MM.1S (cell line): ENCODE results near the gene SPOCK3.

Experiments
- DNase-seq: peaks from one replicate; pipeline ENCODE4 v3.0.0-alpha.2; 2015
- H2AFZ ChIP-seq: fragments of 300-600 bp; sonication (generic); 2 replicates; pipeline ENCODE4 v1.6.0; 2016; ENCODE audit warnings: antibody characterized with exemption, low read length
- H3F3A ChIP-seq: fragments of 300-600 bp; sonication (generic); 2 replicates; pipeline ENCODE4 v1.6.1; 2016; ENCODE audit warnings: mild to moderate bottlenecking, antibody characterized with exemption, low read length, moderate library complexity, mixed read lengths; ENCODE audit not compliant: insufficient read depth
- H3K27ac ChIP-seq: fragments of 300-600 bp; sonication (generic); 2 replicates; pipeline ENCODE4 v1.5.1; 2016; ENCODE audit warnings: mild to moderate bottlenecking, low read length
- H3K27me3 ChIP-seq: fragments of 300-600 bp; sonication (generic); replicated peaks from 2 replicates; pipeline ENCODE4 v1.6.0; 2016; ENCODE audit warnings: low read length; ENCODE audit not compliant: insufficient read depth
- H3K36me3 ChIP-seq: fragments of 300-600 bp; sonication (generic); replicated peaks from 2 replicates; pipeline ENCODE4 v1.6.1; 2016; ENCODE audit warnings: mild to moderate bottlenecking, low read length, mixed read lengths; ENCODE audit not compliant: insufficient read depth
- H3K4me1 ChIP-seq: fragments of 300-600 bp; sonication (generic); 2 replicates; pipeline ENCODE4 v1.6.1; 2016; ENCODE audit warnings: low read length, mixed read lengths
- H3K4me2 ChIP-seq: fragments of 300-600 bp; sonication (generic); 2 replicates; pipeline ENCODE4 v1.6.0; 2016; ENCODE audit warnings: low read depth, low read length
- H3K4me3 ChIP-seq: fragments of 300-600 bp; sonication (generic); 2 replicates; pipeline ENCODE4 v1.5.1; 2016; ENCODE audit warnings: low read length, mixed read lengths
- H3K79me2 ChIP-seq: fragments of 300-600 bp; sonication (generic); 2 replicates; pipeline ENCODE4 v1.6.1; 2016; ENCODE audit warnings: mixed run types, low read length, mixed read lengths
- H3K9ac ChIP-seq: fragments of 300-600 bp; sonication (generic); 2 replicates; pipeline ENCODE4 v1.6.1; 2016; ENCODE audit warnings: low read length, mixed read lengths
- H3K9me2 ChIP-seq: fragments of 300-600 bp; sonication (generic); replicated peaks from 2 replicates; pipeline ENCODE4 v1.6.1; 2016; ENCODE audit warnings: mild to moderate bottlenecking, low read length, mixed read lengths; ENCODE audit not compliant: insufficient read depth
- H3K9me3 ChIP-seq: fragments of 300-600 bp; sonication (generic); replicated peaks from 2 replicates; pipeline ENCODE4 v1.6.1; 2016; ENCODE audit warnings: mild to moderate bottlenecking, low read length, mixed read lengths; ENCODE audit not compliant: insufficient read depth
- H4K20me1 ChIP-seq: fragments of 300-600 bp; sonication (generic); 2 replicates; pipeline ENCODE4 v1.6.1; 2016; ENCODE audit warnings: mild to moderate bottlenecking, low read length, moderate library complexity, mixed read lengths; ENCODE audit not compliant: insufficient read depth
- EZH2 ChIP-seq: fragments of 300-600 bp; sonication (generic); optimal IDR thresholded peaks from 2 replicates; pipeline ENCODE3; 2017; ENCODE audit warnings: low read depth, mild to moderate bottlenecking, antibody characterized with exemption, low read length, mixed read lengths
- EZH2phosphoT487 ChIP-seq: fragments of 300-600 bp; sonication (generic); IDR thresholded peaks from 2 replicates; pipeline ENCODE4 v1.6.1; 2018; ENCODE audit warnings: antibody characterized with exemption, low read length
- TF ChIP-seq, protein P1 (sequence below): fragments of 300-600 bp; sonication (generic); IDR thresholded peaks from 2 replicates; pipeline ENCODE4 v1.5.1; 2016; ENCODE audit warnings: antibody characterized with exemption, low read length, mixed read lengths

The SPOCK3 gene

DNA sequence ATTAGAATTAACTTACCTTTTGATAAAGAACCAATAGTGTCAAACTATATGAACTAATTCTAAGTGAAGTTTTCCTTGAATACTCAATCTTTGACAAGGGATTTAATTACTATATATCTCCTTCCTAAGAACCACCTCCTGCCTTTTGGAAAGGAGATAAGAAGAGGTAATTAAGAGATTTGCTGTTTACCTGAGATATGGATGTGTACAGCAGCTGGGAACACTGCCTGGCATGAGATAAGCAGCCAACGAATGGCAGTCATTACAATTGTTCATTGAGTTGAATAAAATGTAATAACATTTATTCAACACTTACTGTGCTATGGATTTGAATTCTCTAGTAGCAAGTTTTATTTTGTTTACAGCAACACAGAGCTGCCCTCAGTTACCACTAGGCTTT, 407.1 kb downstream of the SPOCK3 start:
- Histone ChIP-seq H3K4me3 (no peak overlapping the region), H3K27me3 (no peaks in the 10 kb centered on the region), H3K9me3 (no peaks in the 10 kb centered on the region), H3K9me2 (no peaks in the 10 kb centered on the region), H3K4me1 (no peaks in the 10 kb centered on the region), H3K9ac (no peak overlapping the region), H3K27ac (no peak overlapping the region), H3K4me2 (no peak overlapping the region), H3K36me3 (no peaks in the 10 kb centered on the region), H2AFZ (no peak overlapping the region), H3K79me2 (no peaks in the 10 kb centered on the region), H4K20me1 (no peaks in the 10 kb centered on the region), H3F3A (no peaks in the 10 kb centered on the region)
- TF ChIP-seq, protein P1, sequence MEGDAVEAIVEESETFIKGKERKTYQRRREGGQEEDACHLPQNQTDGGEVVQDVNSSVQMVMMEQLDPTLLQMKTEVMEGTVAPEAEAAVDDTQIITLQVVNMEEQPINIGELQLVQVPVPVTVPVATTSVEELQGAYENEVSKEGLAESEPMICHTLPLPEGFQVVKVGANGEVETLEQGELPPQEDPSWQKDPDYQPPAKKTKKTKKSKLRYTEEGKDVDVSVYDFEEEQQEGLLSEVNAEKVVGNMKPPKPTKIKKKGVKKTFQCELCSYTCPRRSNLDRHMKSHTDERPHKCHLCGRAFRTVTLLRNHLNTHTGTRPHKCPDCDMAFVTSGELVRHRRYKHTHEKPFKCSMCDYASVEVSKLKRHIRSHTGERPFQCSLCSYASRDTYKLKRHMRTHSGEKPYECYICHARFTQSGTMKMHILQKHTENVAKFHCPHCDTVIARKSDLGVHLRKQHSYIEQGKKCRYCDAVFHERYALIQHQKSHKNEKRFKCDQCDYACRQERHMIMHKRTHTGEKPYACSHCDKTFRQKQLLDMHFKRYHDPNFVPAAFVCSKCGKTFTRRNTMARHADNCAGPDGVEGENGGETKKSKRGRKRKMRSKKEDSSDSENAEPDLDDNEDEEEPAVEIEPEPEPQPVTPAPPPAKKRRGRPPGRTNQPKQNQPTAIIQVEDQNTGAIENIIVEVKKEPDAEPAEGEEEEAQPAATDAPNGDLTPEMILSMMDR: no peak
- no peak for TF ChIP-seq EZH2
- no peak for TF ChIP-seq EZH2phosphoT487
- no peak for DNase-seq

GRCh38 chr4:166823848-166824247, 410.4 kb downstream of the SPOCK3 start:
- H3K4me2 ChIP-seq: no peak overlapping the region

DNA sequence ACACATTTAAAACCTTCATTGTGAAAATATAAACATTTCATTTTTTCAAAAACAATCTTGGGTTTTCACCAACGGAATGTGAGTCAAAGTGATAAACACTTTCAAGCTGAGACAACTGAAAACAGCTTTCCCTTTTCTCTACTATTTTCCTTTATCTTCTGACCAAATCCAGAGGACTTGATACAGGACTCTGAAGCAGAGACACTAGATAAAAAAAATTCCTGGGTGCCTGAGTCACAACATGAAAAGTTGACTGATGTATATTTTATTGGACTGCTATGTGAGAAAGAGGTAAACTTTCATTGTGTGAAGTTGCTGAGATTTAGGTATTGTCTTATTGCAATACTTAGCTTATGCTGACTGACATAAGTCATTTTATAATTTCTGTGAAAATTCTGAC, 411.2 kb downstream of the SPOCK3 start:
- H3K9me3 ChIP-seq: no peaks in the 10 kb centered on the region
- no peaks in the 10 kb centered on the region for H3K79me2 ChIP-seq
- no peaks in the 10 kb centered on the region for H3K27me3 ChIP-seq
- DNase-seq: no peak
- no peaks in the 10 kb centered on the region for H3K4me1 ChIP-seq
- no peak overlapping the region for H3K4me2 ChIP-seq
- no peaks in the 10 kb centered on the region for H3F3A ChIP-seq
- H3K9ac ChIP-seq: no peak overlapping the region
- no peaks in the 10 kb centered on the region for H3K9me2 ChIP-seq
- no peak for TF ChIP-seq EZH2
- TF ChIP-seq EZH2phosphoT487: no peak
- TF ChIP-seq, protein P1: no peak
- no peaks in the 10 kb centered on the region for H3K36me3 ChIP-seq
- no peak overlapping the region for H2AFZ ChIP-seq
- H4K20me1 ChIP-seq: no peaks in the 10 kb centered on the region
- no peak overlapping the region for H3K27ac ChIP-seq
- no peak overlapping the region for H3K4me3 ChIP-seq

More at GRCh38 chr4:166823848-166824247, 410.4 kb downstream of the SPOCK3 start:
- no peak for DNase-seq
- Histone ChIP-seq H2AFZ (no peak overlapping the region), H3K27ac (no peak overlapping the region), H3K4me1 (no peaks in the 10 kb centered on the region), H4K20me1 (no peaks in the 10 kb centered on the region), H3K27me3 (no peaks in the 10 kb centered on the region), H3K9ac (no peak overlapping the region), H3K4me3 (no peak overlapping the region), H3K9me3 (no peaks in the 10 kb centered on the region), H3F3A (no peaks in the 10 kb centered on the region), H3K36me3 (no peaks in the 10 kb centered on the region), H3K9me2 (no peaks in the 10 kb centered on the region), H3K79me2 (no peaks in the 10 kb centered on the region)
- TF ChIP-seq, protein P1: no peak
- TF ChIP-seq EZH2phosphoT487 (no peak), EZH2 (no peak)

DNA sequence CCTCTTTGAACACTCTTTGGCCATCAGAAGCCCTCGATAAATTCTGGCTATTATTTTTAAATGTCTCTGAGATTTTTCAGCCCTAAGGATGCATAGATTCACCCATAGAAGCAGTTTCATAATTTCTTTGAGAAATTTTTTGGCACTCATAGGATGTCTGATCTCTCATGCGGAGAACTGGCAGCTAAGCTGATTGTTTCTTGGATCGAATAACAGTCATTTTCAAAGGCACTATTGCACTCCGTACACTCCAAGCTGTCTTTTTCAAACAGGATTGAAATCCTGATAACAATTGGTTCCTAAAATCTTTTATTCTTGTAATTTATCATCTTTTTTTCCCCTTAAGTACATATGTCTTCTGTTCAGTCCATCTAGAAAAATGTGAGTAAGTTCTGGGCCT, 411.9 kb downstream of the SPOCK3 start:
- TF ChIP-seq EZH2: no peak
- TF ChIP-seq EZH2phosphoT487: no peak
- TF ChIP-seq, protein P1: no peak
- no peaks in the 10 kb centered on the region for H3K9me2 ChIP-seq

More for the DNA sequence above, 411.9 kb downstream of the SPOCK3 start:
- H3K4me2 ChIP-seq: no peak overlapping the region
- H3K4me1 ChIP-seq: no peaks in the 10 kb centered on the region
- no peak overlapping the region for H3K4me3 ChIP-seq
- H3K27ac ChIP-seq: no peak overlapping the region
- H3K79me2 ChIP-seq: no peaks in the 10 kb centered on the region
- H3K9ac ChIP-seq: no peak overlapping the region
- no peaks in the 10 kb centered on the region for H3K27me3 ChIP-seq
- no peaks in the 10 kb centered on the region for H3K36me3 ChIP-seq
- no peaks in the 10 kb centered on the region for H4K20me1 ChIP-seq
- H2AFZ ChIP-seq: no peak overlapping the region
- no peaks in the 10 kb centered on the region for H3F3A ChIP-seq
- H3K9me3 ChIP-seq: no peaks in the 10 kb centered on the region
- DNase-seq: no peak
